Stimulated activated CD4-positive, alpha-beta T cell treated with anti-CD3 and anti-CD28 coated beads, TNF-alpha, amount 100 ng/mL, for 24 hours (primary cell): Measurements from ENCODE around the gene ATP8A1.
"Not testable (repeated sequence)": the region's sequence is repeated elsewhere in the genome, so short reads cannot be mapped to it uniquely, and the experiment has no call there.

Source experiments
- DNase-seq, 3 experiments: peaks; one replicate each; pipeline ENCODE4 v3.0.0-alpha.2; 2020; ENCODE audit warnings: low read depth in 3 of 3

Gene ATP8A1

DNA sequence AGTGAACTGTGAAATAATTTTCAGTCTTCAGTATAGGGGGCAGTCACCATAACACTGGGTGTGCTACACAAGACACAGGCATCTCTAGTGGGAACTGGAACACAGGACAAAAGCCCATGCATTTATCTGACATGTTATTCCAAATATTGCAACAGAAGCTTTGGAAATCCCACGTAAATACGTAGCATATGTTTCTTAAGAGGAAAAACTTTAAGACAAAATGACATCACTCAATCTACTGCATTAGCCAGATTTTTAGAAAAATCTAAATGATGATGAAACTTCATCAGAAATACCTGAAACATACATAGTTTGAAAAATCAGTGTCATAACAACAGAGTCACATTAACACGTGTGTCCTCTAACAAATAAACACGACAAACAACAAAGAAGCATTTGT lies 245.1 kb downstream of the ATP8A1 start:
- DNase-seq: no peak

DNA sequence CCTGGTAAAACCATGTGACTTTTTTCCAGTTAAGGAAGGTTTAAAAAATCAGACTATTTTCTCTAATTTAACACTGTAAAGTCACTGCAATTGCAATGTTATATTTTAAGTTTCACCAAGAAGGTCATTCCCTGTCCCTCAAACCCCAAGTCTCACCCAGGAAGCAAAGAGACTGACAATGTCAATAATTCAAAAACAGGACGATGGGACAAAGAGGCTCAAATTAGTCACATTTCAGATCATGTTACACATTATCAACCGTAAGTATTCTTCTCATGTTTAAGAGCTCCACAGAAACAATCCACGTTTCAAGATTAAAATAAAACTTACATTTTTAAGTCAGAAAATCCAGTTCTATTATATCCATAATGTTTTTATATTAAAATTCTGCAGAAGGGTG lies 246.5 kb downstream of the ATP8A1 start:
- no peak for DNase-seq

DNA sequence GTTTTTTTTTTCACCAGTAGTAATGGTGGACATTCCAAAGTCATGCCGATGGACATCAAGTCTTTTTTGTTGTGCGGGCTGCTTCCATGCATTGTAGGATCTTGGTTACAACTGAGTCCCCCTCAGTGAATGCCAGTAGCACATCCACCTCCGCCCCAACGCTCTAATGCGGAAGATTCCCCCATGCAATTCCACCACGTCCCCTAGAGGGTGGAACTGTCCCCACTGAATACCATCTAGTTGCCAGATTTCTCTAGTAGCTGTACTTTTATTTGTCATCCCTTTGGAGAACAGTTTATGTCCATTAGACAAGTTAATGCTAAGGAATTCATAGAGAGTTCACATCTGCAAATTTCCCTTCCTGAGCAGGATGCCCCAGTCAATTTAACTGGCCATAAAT lies 252.9 kb downstream of the ATP8A1 start:
- DNase-seq: no peak

DNA sequence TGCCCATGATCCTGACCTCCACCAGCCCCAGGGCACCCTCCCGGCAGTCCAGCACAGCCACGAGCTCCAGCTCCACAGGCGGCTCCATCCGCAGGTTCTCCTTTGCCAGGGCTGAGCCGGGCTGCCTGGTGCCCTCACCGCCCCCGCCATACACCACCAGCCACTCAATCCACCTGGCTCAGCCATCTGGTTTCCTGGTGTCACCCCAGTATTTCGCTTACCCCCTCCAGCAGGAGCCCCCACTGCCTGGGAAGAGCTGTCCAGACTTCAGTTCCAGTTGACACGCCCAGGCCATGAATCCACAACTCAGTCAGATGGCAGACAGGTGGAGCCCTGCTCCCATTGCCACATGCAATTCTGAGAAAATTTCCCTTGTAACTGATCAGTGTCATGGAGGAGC lies 255.7 kb downstream of the ATP8A1 start:
- no peak for DNase-seq

DNA sequence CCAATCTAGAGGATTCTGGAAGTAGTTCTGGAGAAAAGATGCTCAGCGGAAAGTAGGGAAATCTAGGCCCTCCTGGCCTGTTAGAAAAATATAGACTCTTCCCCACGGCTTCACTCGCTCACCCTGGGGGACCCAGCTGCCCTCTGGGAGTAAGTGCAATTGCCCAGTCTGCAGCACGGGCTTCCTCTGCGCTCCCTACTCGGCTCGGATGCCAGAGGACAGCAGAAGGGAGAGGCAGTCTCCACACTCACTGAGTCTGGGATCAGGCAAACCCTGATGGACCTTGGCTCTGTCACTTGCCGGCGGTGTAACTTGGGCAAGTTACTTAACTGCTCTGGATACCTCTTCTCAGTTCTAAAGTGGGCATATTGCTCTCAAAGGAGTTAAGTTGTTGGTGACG lies 257.5 kb downstream of the ATP8A1 start:
- DNase-seq: no peak

DNA sequence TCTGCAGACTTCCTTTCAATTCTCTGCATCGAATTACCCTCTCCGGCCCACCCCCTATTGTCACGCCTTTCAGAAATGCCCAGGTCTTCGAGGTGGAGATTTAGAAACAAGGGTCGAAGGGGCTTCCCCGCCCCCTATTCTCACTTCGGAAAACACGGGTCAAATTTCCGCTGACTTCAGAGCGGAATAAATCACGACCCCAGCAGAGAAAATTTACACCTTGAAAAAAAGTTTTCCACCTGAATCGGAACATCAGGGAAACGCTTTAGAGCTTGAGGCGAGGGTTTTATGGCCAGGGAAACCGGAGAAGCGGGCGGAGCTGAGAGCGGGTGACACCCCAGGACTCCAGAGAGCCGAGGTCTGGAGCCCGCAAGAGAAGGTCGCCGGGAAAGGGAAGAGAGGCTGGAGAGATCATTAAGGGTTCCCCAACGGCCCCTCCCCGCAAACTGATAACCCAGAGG lies 258.0 kb downstream of the ATP8A1 start:
- no peak for DNase-seq

DNA sequence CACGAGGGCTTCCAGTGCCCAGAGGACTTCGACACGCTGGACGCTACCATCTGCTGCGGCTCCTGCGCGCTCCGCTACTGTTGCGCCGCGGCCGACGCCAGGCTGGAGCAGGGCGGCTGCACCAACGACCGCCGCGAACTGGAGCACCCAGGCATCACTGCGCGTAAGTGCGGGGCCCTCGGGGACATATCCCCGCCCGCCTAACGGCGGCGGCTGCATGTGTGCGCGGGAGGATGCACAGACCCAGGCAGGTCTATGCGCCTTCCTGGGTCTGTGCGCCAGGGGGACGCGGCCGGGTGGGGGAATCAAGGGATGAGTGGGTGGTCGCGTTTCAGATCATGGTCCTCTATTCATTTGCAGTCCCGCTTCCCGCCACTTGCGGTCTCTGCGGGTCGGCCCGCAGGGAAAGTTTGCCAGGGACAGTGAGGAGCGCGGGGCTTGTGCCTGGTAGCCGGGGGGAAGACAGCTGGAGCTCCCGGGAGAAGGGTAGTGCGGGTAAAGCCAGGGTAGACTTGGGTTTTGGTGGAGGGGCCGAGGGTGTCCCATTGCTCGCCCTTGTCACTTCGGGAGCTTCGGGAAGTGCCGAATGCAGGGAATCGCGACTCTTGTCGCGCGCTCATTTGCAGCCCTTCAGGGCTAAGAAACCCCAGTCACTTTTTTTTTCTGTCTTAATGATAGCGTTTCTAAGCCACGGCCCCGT lies 258.6 kb downstream of the ATP8A1 start:
- no peak for DNase-seq

DNA sequence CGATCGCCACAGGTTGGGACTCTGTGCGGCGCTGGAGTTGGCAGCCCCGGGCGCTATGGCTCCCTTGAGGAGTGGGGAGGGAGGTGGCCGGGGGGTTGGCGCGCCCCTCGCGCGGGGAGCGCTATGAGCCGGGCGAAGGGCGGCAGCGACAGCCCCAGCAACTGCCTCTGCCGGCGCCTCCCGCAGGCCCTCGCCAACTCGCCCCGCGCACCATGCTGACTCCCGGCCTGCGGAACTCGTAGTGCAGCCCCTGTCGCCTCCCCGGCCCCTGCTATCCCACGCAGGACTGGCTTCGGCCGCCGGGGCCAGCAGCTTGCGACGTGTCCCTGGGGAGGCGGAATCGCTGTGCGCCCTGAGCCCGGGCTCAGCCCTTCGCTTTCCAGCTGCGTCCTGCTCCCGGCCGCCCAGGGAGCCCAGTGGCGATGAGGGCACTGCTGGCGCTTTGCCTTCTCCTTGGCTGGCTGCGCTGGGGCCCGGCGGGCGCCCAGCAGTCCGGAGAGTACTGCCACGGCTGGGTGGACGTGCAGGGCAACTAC lies 259.2 kb downstream of the ATP8A1 start:
- DNase-seq: no peak

DNA sequence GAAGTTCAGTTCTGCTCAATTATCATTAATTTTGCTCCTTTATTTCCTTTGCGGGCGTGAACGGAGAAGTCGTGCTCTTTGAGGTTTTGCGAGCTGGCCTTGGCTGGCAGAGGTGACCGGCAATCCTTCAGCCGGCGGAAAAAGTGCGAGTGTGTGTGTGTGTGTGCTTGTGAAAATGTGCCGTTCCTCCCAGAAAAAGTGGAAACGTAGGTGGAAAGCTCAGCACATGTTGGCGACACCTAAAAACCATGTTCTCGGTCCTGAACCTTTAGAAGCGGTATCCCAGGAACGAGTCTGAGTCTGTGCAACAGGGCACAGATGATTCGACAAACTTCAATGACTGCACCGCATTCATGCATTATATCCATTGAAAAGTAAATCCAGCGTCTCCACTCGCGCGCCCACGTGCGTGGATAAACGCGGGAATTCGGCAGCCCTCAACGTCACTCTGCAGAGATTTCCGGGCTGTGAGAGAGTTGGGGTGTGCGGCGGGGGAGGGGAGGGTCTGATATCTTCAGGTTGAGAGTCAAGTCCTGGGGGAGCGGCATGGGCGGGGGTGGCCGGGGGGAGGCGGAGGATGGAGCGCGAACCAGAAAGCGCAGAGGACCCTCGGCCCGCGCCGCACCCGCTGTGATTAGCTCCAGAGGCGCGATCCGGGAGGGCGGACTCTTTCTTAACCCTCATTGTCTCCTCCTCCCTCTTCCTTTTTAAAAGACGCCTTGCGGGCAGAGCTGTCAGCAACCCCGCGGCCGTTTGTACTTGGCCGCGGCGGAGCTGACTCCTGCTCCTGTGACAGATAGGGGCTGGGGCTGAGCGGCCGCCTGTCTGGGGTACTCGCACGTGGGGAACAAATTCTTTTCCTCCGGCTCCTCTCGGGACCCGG lies 259.9 kb downstream of the ATP8A1 start, which contains the start of gene SHISA3:
Gene SHISA3, plus strand, starts transcription at position 737 of the 883 bp plus-strand sequence. CDS start 569 bp downstream, outside the sequence.
- DNase-seq: no peak

DNA sequence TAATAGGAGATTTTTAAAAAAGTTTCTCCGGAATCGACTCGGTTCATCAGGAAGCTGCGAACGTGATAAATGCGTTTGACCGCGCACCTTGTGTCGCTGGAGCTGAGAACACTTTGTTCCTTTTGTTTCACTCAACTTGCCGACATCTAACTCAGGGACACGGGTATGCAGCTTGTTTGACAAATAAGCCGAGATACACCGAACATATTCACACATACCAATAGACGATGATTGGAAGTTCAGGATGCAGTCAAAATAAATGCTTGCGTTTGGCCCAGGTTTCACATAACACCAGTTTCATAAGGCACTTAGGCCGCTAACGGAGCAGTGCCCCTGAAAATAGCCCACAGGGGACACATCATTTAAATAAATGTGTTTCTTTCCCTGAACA lies 260.5 kb downstream of the ATP8A1 start:
- DNase-seq: no peak

DNA sequence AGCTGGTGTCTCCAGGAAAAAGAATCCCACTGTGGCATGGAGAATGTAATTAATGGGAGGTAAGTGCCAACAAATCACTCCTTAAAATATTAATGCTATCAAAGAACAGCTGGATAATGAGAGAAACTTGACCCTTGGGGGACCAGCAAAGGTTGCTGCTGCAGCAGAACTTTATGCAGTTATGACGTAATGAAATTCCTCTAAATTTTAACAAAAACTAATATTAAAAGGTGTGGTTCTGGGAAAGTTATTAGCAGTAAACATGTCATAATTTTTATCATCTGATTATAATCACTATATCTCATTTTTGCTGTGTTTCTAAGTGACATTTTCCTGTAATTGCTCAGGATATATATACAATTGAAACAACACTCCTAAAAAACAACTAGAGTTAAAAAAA lies 261.3 kb downstream of the ATP8A1 start:
- DNase-seq: no peak

DNA sequence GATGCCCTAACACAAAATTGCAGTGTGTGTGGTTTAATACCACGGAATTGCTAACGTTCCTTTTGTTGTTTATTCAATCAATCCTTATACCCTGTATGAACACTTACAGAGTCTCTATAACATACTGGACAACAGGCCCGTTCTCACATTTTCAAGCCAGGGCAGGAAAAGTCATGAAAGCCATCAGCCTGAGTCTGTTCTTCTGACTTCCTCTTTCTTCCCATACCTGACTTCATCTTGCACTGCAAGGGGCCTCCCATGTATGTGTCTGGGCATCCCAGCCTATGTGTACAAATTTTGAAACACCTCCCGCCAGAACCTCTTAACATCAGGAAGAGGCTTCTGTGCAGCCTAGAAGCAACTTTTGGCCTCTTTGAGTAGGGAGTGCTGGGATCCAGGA lies 264.5 kb downstream of the ATP8A1 start:
- DNase-seq: no peak

DNA sequence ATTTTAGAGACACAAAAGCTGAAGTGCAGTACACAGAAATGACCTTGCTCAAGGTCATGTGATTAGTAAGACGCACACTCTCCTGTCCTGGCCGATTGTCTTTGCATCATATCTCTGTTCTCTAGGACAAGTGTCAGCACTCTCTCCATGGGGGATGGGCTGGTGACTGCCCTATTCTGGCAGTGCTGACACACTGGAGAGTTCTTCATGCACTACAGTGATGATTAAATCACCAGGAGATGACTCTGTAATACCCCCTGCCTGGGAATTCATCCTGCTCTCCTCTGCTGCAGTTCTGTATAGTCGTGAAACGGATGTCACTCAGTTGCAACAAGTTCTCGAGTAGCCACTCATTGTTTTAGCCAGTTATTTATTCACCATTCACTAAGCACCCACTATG lies 264.9 kb downstream of the ATP8A1 start:
- DNase-seq: no peak

DNA sequence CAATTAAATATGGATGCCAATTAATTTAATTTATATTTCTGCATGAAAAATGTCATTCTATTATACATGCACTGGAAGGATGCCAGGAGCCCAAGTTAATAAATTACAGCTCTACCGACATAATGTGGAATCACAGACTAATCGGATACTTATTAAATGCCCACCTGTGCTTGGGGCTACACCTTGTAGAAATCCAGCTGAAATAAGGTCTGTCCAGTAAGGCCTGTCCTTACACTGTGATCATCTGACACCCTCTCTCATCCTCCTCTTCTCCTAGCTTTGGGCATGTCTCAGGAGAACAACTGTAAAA lies 265.6 kb downstream of the ATP8A1 start:
- no peak for DNase-seq

DNA sequence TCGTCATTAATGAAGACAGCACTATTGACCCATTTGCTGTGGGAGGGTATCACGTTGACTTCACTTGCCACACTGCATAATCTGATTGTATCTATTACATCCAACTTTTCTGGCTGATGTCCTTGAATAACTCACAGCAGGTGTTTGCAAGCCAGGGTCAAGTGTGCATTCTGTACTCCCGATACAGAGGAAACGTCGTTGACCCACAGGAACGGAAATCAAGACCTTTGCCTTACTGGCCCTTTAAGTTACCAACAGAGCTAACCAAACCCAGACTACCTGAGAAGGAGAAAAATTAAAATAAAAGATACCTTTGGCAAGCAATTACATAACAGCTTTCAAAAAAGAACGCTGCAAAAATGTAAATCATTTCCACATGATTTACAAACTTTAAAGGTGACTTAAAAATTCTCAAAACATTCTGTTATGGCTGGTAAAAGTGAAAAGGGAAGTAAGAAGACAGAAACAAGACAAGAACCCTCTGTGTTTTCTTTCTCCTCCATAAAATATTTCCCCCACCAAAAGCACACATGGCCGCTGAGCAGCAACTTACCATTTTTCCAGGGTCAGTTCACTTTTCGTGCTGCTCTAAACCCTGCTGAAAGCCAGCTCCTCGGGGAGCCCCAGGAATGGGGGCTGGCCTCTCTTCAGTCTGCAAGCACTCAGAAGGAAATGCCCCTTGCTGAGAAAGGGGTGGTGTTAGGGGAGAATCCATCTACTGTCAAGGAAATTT lies 266.1 kb downstream of the ATP8A1 start:
- DNase-seq: no peak

DNA sequence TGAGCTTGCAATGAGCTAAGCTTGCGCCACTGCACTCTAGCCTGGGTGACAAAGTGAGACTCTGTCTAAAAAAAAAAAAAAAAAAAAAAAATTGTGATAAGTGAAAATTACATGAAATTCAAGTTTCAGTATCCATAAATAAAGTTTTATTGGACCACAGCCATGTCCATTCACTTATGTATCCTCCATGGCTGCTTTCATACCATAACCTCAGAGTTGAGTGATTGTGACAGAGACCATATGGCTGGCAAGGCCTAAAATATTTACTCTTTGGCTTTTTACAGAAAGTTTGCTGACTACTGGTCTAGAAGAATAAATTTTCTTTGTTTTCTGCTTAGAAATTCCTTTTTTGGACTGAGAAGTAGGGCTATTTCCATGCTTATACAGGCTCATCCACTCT lies 271.4 kb downstream of the ATP8A1 start:
- DNase-seq: no peak

DNA sequence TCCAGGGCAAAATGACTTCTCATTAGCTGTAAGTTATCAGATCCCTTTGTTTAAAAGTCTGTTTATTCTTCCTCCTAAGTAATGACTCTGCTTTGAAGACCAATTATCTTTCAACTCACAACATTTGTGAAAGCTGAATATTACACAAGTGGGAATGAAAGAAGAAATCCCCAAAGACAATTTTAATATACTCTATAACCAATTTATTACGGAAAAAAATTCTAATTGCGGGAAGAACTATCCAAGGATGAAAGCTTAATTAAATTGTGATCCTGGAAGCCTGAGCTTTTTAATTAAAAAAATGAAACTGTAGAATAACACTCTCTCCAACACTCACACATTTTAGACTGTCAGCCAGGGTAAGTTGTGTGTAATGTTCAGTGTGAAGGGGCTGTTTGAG lies 275.2 kb downstream of the ATP8A1 start:
- DNase-seq: no peak

DNA sequence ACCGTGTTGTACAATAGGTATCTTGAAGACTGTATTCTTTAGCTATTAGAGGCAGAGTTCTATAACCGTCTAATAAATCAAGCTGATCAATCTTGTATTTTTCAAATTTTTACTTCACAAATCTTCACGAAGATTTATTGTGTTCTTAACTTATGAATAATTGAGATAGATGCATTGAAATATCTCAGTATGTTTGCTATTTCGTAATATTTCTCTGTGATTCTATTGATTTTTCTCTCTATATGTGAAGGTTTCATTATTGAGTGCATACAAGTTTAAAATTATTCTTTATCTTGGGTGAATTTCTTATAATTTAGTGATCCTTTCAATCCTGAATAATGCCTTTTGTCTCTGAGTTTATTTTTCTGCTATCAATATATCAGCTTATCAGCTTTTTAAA lies 279.4 kb downstream of the ATP8A1 start:
- no peak for DNase-seq

DNA sequence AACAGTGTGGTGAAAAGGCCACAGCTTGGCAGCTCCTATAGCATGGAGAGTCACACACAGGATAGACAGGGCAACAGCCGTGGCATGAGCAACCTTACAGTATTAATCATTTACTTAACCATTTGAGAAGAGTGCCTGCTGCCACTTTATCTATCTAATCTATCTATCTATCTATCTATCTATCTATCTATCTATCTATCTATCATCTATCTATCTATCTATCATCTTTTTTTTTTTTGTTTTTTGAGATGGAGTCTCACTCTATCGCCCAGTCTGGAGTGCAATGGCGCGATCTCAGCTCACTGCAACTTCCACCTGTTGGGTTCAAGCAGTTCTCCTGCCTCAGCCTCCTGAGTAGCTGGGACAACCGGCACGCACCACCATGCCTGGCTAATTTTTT lies 284.6 kb downstream of the ATP8A1 start:
- not testable (repeated sequence) for DNase-seq

DNA sequence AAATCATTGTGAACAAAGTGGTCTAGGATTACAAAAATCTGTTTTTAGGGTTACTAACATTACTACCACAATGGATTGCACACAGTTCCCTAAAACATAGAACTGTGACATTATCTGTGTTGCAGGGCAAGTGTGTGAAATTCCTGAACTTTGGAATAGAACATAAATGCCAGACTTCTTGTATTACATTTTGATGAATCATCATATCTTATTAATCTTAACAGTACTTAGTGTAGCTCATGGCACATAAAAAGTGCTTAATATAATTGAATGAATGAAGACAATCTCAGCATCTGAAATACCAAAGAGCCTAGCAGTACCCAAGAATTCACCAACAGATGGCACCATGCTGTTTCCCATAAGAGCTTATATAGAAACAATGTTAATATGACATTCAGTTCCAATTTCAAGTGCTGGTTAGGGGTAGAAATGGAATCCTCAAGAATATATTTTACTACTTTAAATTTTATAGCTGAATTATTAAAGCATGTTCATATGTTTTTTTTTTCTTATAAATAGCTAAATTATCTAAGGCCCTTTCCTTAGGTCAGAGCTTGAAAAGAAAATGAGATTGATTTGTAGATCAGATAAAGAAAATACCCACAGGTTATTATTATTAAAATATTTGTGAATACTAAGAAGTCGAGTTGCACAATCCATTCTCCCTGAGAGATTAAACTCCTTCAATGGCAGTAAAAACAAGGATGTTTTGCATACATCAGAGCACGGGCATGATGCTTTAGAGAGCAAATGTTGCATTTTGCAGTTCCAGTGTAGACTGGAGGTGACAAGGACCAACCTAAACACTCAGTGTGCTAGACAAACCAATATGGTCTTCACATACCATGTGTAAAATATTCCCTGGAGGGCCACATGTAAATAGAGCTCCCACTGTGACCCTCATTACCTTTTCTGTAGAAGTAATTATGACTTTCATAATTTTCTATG lies 285.3 kb downstream of the ATP8A1 start:
- no peak for DNase-seq

DNA sequence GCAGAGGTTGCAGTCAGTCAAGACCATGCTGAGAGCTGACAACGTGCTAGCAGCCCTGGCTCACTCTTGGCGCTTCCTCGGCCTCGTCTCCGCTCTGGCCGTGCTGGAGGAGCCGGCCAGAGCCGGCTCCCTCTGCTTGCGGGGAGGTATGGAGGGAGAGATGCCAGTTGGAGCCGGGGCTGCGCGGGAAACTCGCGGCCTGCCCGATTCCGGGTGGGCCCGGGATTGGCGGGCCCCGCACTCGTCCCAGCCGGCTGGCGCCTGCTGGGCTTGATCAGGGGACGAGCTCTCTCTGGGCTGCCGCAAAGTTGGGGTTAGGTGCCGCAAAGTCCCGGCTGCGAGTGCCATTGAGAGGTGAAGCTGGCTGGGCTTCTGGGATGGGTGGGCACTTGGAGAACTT lies 287.4 kb downstream of the ATP8A1 start:
- DNase-seq: no peak
